Bronchial epithelial cell (primary cell): Measurements from ENCODE around the gene ELOVL5. TPM values are rescaled to one million over a fixed set of nuclear protein-coding genes. Genes with fewer than 3 reads are reported as not detected.
"Not testable (repeated sequence)": the region's sequence is repeated elsewhere in the genome, so short reads cannot be mapped to it uniquely, and the experiment has no call there.

ENCODE experiments used
- DNase-seq: peaks from one replicate; pipeline ENCODE4 v3.0.0-alpha.2; 2010; ENCODE audit warnings: low read depth
- FAIRE-seq: peaks from 2 replicates; lab custom pipeline; 2011; peaks lifted over from hg19 to GRCh38; lab: Jason Lieb, UNC
- H3K27me3 ChIP-seq: 2 replicates; pipeline ENCODE4 v1.5.1; 2011; ENCODE audit warnings: low read length; ENCODE audit not compliant: control insufficient read depth, insufficient read depth
- H3K36me3 ChIP-seq: 2 replicates; pipeline ENCODE4 v1.5.1; 2011; ENCODE audit warnings: low read length; ENCODE audit not compliant: control insufficient read depth, insufficient read depth
- H3K4me3 ChIP-seq: 2 replicates; pipeline ENCODE4 v1.5.1; 2011; ENCODE audit warnings: mild to moderate bottlenecking, low read depth, low read length, control low read depth
- CTCF ChIP-seq: IDR thresholded peaks from 2 replicates; pipeline ENCODE4 v1.5.1; 2011; ENCODE audit warnings: mild to moderate bottlenecking, moderate library complexity, low read length, control low read depth, inconsistent platforms; ENCODE audit not compliant: insufficient read depth, severe bottlenecking
- total RNA-seq: library from RNA; depleted of rRNA; stranded (reverse); fragments of >200 nt; gene quantifications from 2 replicates; pipeline ENCODE4 v1.2.1, GENCODE V29; 2014

The ELOVL5 gene
- total RNA-seq, 1 donor from 2014 or later: 42.1 TPM

GRCh38 chr6:53320964-53321363 lies 27.8 kb downstream of the ELOVL5 start:
- no peak for DNase-seq
- H3K27me3 ChIP-seq: no peaks in the 10 kb centered on the region
- no peak for FAIRE-seq
- H3K36me3 ChIP-seq: no peaks in the 10 kb centered on the region
- no peak for TF ChIP-seq CTCF
- H3K4me3 ChIP-seq: no peak overlapping the region

GRCh38 chr6:53318429-53318828 lies 30.3 kb downstream of the ELOVL5 start:
- FAIRE-seq (no peak), DNase-seq (no peak)
- no peaks in the 10 kb centered on the region for H3K36me3 ChIP-seq
- no peaks in the 10 kb centered on the region for H3K27me3 ChIP-seq
- H3K4me3 ChIP-seq: no peak overlapping the region
- no peak for TF ChIP-seq CTCF

- Histone ChIP-seq H3K27me3 (no peaks in the 10 kb centered on the region), H3K36me3 (no peaks in the 10 kb centered on the region), H3K4me3 (no peak overlapping the region)
- no peak for TF ChIP-seq CTCF
- no peak for DNase-seq
- no peak for FAIRE-seq
Measured at GRCh38 chr6:53317861-53318260, 30.9 kb downstream of the ELOVL5 start.

- not testable (repeated sequence) for FAIRE-seq
Measured at GRCh38 chr6:53317299-53317698, 31.5 kb downstream of the ELOVL5 start.

GRCh38 chr6:53316142-53316541 lies 32.6 kb downstream of the ELOVL5 start:
- DNase-seq (no peak), FAIRE-seq (no peak)
- TF ChIP-seq CTCF: no peak
- Histone ChIP-seq H3K27me3 (no peaks in the 10 kb centered on the region), H3K36me3 (no peaks in the 10 kb centered on the region), H3K4me3 (no peak overlapping the region)

More at GRCh38 chr6:53317299-53317698, 31.5 kb downstream of the ELOVL5 start:
- H3K4me3 ChIP-seq, H3K27me3 ChIP-seq, DNase-seq, H3K36me3 ChIP-seq: not testable (repeated sequence)

- FAIRE-seq (no peak), DNase-seq (no peak)
- Histone ChIP-seq H3K4me3 (no peak overlapping the region), H3K27me3 (no peaks in the 10 kb centered on the region), H3K36me3 (no peaks in the 10 kb centered on the region)
- no peak for TF ChIP-seq CTCF
Measured at GRCh38 chr6:53315086-53315724, 33.5 kb downstream of the ELOVL5 start.
